SHP77 (cell line): ENCODE results near the gene BTBD2.
A peak's percentile ranks its signal among the peaks of the same experiment; 100 is the strongest.
"Not testable (repeated sequence)": the region's sequence is repeated elsewhere in the genome, so short reads cannot be mapped to it uniquely, and the experiment has no call there.

Source experiments
- DNase-seq, 2 experiments: peaks; one replicate each; lab custom pipeline; 2025; lab: John Stamatoyannopoulos, UW

BTBD2 gene

GRCh38 chr19:2039959-2040646 is 24.6 kb upstream of the BTBD2 start:
- no peak for DNase-seq

GRCh38 chr19:2039089-2039958 is 23.8 kb upstream of the BTBD2 start:
- no peak for DNase-seq

- DNase-seq: no peak
Observed at GRCh38 chr19:2038284-2039088, 23.0 kb upstream of the BTBD2 start.

DNA sequence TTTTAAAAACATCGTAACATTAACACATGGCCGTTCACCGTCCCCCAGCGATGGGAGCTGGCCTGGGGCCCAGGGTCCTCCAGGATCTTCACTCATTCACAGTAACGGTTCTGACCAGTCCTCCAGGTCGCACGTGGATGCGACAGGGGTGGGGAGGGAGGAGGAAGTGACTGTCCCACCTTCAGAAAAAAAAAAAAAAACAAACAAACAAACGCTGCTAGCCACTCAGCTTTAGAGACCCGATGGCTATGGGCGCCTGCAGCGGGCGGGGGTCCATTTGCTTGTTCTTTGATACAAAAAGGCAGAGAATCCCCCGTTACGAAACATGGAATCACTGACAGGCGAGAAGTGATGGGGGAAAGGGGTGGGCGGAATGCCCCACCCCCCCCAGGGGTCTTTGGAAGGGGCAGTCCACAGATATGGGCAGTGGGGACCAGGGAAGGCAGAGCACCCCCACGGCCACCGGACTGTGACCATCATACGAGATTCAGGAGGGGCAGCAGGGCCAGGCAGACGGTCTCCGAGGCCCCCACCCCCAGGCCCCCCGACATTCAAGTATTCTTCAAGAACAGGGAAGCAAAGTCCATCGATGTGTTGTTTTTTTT is 22.2 kb upstream of the BTBD2 start:
- DNase-seq: no peak

DNA sequence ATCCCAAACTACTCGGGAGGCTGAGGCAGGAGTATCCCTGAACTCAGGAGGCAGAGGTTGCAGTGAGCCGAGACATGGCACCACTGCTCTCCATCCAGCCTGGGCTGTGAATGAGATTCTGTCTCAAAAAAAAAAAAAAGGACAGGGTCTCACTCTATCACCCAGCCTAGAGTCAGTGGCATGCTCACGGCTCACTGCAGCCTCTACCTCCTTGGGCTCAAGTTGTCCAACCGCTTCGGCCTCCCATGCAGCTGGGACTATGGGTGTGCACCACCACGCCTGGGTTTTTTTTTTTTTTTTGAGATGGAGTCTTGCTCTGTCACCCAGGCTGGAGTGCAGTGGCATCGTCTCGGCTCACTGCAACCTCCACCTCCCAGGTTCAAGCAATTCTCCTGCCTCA is 20.9 kb upstream of the BTBD2 start:
- DNase-seq: no peak

- DNase-seq: no peak
Observed at GRCh38 chr19:2035590-2035991, 20.1 kb upstream of the BTBD2 start.

- DNase-seq: peak; percentile 92 to 93
Observed at GRCh38 chr19:2034729-2035589, 19.4 kb upstream of the BTBD2 start.

GRCh38 chr19:2034253-2034652 is 18.7 kb upstream of the BTBD2 start:
- DNase-seq: not testable (repeated sequence)

DNA sequence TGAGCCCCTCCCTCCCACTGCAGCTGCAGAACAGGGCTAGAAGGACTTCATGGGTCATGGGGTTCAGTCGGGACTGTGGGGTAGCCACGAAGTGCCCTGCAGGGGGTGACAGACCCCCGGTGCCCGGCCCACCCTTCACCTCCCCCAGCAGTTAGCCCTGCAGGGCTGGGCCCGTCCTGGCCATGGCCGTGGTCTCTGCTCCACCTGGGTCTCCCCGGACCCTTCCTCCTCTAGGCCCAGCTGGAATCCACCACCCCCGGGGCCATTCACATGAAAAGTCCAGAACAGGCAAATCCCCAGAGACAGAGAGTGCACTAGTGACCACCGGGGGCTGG is 18.3 kb upstream of the BTBD2 start:
- no peak for DNase-seq

- no peak for DNase-seq
Observed at GRCh38 chr19:2033115-2033824, 17.8 kb upstream of the BTBD2 start.

DNA sequence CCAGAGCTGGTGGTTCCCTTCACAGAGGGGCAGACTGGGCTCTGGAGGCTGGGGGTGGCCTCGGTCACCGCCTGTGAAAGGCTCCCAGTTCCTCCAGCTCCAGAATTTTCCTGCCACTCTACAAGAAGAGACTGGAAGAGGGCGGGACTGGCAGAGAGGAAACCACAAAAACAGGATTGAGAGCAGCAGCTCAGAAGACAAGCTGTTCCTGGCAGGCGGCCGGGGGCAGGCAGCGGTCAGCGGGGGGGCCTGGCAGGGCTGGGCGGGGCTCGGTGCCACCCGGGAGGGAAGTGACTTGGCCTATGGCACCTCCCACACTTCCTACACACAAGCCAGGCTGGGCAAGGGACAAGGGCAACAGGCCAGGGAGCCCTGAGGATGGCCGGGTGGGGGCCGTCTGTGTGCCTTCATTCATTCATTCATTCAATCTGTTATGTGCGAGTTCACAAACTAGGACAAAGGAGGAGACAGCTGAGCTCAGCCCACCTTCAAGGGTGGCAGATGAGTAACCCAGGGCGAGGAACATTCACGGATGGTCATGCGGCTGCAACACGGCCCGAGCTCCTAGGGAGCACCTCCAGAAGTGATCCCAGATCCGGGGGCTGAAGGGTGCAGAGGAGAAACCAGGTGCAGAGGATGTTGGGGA is 16.9 kb upstream of the BTBD2 start:
- peak; percentile 61 to 84 for DNase-seq

DNA sequence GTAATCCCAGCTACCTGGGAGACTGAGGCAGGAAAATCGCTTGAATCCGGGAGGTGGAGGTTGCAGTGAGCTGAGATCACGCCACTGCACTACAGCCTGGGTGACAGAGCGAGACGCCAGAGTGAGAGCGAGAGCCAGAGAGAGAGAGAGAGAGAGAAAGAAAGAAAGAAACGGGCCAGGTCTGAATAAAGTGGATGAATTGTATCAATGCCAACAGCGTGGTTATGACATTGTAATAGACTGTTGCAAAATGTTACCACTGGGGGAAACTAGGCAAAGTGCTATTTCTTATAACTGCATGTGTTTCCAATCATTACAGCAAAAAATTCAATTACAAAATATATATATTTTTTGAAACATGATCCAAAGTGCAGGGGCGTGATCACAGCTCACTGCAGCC is 11.8 kb upstream of the BTBD2 start:
- DNase-seq: no peak

GRCh38 chr19:2026770-2027169 is 11.3 kb upstream of the BTBD2 start:
- DNase-seq: no peak

DNA sequence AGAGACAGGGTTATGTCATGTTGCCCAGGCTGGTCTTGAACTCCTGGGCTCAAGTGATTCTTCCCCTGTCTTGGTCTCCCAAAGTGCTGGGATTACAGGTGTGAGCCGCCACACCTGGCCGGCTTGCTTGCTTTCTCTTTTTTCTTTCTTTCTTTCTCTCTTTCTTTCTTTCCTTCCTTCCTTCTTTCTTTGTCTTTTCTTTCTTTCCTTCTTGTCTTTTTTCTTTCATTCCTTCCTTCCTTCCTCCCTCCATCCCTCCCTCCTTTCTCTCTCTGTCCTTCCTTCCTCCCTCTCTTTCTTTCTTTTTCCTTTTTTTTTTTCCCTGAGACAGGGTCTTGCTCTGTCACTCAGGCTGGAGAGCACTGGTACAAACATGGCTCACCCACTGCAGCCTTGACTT is 6.8 kb upstream of the BTBD2 start:
- no peak for DNase-seq

GRCh38 chr19:2021453-2022140 is 6.1 kb upstream of the BTBD2 start:
- no peak for DNase-seq

GRCh38 chr19:2018752-2019151 is 3.2 kb upstream of the BTBD2 start:
- DNase-seq: no peak

DNA sequence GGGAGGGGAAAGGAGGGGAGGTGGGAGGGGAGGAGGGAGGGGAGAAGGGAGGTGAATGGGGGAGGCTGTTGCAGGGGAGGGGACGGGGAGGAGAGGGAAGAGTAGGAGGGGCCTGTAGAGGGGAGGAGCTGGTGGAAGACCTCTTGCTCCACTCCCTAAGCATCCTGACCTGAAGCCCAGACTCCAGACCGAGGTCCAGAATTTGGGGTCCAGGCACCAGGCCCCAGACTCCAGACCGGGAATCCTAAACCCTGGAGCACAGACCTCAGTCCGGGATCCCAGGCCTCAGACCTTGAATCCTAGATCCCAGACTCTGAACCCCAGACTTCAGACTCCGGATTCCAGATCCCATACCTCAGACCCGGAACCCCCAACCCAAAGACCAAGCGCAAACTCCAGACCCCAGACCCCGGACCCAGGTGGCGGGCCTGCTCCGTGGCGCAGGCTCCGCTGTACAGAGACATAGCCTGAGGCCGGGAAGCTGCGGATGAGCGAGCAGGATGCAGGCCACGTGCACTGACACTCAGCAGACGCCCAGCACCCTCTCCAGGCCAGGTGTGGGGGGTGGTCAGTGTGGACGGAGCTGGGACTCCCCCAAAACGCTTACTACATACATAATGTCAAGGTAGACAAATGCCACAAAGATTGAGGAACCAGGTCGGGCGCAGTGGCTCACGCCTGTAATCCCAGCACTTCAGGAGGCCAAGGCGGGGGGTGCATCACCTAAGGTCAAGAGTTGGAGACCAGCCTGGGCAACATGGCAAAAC is 710 bp upstream of the BTBD2 start:
- peak; percentile 58 to 59 for DNase-seq

- DNase-seq: peak; percentile 9 to 19
Observed at GRCh38 chr19:2014731-2015607, 545 bp downstream of the BTBD2 start.
